HG02981 (cell line): ENCODE results near the gene VTI1A.

Experiments used
- ATAC-seq: cut with Tn5 transposase; IDR thresholded peaks from one replicate; pipeline ENCODE4 v1.9.1; 2021; ENCODE audit warnings: mild to moderate bottlenecking, moderate library complexity; ENCODE audit not compliant: unreplicated experiment

VTI1A gene

DNA sequence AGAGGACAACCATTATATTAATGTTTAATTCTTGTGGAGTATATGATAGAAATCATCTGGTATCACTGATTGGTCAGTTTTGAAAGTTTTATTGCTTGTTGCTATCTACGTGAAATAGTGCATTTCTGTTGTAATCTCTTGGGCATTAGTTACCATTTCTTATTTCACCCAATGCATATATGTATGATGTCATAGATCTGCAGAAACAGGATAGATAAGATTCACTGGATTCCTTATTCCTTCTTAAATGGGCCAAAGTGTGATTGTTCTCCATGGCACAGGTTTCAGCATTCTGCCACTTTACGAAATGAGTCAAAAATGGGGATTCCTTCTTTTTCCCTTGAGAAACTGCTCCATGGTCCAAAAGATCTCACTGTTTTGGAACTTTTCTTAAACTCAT is 56.6 kb downstream of the VTI1A start:
- ATAC-seq: no peak

DNA sequence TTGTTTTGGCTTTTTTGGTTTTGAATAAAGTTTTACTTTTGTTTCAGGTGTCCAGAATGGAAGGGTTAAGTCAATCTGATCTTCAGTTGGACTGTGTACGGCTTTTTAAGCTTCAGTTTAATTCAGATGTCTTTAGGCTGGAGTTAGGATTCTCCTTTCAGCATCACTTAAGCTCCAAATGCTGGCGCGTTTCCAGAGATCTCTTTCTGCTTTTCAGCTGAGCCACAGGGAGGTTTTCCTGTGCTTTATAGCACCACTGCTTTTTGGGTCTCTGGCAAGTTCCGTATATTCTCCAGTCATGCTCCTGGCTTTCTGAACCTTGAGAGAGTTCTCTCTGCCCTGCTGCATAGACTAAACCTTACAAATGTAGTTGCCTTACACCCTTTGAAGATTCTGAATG is 60.0 kb downstream of the VTI1A start:
- no peak for ATAC-seq

DNA sequence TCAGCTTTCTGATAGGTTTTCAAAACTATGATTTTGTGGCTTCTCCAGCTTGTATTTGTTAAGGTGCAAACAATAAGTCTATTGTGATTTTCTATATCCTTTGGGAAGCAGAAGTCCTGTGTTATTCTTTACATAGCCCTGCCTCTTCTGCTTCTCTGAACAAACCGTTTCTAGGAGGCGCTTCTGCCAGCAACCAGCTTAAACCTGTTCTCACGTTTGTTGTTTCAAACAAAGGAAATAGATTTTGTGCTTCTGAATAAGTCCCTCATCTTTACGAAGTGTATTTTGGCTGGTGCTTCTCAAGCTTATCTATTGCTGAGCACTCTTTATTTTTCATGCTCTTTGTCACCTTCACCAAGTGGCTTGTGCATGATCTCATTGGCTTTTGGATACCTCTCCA is 61.0 kb downstream of the VTI1A start:
- ATAC-seq: no peak

DNA sequence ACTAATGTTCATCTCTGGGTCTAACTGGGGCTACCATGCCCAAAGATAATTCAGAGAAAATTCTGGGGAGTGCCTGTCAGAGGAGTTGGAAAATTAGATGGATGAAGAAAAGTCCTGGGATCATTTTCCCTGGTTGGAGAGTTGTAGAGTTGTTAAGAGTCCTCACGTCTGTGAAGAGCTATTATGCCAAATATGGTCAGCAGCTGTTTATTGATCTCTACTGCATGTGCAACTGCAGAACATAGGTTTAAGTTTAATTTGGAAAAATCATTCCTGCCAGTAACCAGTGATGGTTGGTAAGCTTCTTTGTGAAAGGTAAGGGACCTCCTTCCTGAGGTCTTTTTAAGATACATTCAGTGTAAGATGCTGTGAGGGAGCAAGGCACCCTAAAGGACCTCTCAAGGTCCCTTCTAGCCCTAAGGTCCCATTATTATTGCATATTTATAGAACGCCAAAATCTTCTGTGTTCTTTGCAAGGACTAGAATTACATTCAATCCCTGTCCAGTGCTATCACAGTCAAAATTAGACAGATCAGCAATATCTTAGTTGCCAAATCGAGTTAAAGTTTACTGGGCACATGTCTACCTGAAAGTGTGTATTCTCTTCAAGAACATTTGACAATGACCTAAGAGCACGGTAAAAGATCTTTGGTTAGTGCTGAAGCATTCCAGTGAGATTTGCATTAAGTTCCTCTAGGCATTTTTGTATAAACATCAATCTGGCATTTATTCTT is 62.7 kb downstream of the VTI1A start:
- no peak for ATAC-seq

DNA sequence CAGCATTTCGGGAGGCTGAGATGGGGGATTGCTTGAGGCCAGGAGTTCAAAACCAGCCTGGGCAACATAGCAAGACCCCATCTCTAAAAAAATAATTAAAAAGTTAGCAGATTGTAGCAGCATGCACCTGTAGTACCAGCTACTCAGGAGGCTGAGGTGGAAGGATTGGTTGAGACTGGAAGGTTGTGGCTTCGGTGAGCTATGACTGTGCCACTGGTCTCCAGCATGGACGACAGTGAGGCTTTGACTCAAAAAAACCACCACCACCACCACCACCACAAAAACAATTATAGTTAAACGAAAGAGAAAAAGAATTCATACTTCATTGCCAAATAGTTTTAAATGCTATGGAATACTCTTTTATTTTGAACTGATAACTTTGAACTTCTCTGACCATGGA is 63.4 kb downstream of the VTI1A start:
- peak; percentile 50 for ATAC-seq

DNA sequence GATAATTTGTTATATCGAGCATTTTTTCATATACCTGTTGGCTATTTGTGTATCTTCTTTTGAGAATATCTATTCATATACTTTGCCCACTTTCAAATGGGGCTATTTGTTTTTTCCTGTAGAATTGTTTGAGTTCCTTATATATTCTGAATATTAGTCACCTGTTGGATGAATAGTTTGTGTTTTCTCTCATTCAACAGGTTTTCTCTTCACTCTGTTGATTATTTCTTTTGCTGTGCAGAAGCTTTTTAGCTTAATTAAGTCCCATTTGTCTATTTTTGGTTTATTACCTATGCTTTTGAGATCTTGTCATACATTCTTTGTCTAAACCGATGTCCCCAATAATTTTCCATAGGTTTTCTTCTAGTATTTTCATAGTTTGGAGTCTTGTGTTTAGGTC is 65.3 kb downstream of the VTI1A start:
- ATAC-seq: no peak

DNA sequence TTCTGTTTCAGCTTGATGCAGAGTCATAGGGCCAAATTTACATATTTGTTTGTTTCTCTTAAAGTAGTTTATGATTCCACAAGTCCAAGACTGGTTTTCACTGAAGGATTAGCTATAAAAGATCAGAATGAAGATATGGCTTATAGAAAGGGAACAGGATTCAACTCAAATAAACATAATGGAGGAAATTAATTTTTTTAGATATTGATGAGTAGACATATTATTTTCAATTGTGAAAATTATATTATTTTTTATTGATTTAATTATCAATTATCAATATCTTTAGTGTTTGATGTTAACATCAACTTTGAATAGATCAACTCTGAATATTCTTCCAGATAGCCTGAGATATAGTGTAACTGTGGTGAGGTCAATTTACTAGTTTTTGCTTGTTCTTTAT is 68.1 kb downstream of the VTI1A start:
- no peak for ATAC-seq

DNA sequence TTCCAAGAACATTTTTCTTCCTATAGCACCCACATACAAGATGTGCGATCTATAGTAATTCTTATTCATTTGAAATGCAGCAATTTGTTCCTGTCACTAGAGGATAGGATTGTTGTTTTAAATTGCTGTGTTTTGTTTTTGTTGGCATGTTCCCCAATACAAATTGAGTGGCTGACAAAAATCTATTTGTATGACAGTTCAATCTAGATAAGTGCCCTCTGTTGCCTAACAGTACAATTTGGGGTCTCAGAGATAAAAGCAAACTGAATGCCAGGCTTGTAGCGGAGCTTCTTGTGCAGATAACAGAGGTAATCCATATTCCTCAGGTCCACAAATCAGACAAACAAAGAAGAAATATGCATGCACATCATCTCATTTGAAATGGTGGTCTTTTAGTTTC is 68.8 kb downstream of the VTI1A start:
- no peak for ATAC-seq

DNA sequence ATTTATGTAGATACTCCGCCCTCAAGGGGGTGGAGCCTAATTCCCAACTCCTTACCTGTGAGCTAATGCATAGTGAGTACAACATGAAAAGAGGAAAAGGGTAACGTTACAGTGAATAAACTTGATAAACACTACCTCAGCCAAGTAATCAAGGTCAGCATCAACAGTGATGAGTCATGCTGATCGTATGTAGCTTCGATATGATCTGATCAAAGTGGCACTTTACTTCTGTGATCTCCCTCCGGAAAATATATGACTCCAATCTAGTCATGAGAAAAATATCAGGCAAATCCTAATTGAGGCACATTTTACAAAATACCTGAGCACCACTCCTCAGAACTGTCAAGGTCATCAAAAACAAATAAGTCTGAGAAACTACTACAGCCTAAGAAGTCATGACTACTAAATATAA is 70.4 kb downstream of the VTI1A start:
- no peak for ATAC-seq

DNA sequence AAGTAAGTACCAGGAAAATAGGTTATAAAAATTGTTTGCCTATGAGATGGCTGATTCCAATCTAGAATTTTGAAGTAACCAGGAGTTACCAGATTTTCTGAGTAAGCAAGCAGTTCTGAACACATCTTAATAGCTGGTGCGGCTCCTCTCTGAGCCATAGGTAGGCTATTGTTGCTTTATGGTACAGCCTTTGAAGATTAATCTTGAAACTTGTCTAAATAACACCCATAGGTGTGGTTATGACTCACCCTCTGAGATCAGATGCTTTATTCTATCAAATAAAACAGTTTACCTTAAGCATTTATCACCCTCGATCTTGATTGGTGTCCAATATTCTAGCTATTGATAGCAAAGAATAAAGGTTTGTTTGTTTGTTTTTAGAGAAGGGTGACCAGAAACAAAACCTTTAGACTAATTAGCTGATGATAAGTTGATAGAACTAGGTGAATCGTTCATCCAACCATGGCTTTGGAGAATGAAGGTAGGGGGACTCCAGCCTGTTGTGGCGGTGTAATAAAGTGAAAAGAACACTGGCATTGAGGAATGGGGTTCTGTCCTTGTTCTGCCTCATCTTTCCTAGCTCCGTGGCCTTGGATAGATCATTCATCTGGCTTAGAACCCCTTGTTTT is 72.2 kb downstream of the VTI1A start:
- peak; percentile 93 for ATAC-seq

DNA sequence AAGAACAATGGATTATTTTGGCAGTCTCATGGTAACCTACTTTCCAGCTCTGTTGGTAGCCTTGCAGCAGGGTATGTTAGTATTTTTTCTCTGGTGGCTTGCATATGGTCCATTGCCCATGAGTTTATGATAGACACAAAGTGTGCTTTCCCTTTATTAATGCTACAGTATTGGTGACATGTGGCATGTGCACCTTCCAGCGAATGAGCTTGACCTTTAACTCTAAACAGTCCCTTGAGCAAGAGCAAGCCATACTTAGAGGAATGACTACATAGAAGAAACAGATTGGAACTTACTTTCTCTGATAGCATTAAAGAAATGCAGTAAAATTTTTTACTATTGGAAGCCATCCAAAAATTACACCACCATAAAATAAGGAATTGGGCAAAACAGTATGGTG is 73.9 kb downstream of the VTI1A start:
- ATAC-seq: no peak

DNA sequence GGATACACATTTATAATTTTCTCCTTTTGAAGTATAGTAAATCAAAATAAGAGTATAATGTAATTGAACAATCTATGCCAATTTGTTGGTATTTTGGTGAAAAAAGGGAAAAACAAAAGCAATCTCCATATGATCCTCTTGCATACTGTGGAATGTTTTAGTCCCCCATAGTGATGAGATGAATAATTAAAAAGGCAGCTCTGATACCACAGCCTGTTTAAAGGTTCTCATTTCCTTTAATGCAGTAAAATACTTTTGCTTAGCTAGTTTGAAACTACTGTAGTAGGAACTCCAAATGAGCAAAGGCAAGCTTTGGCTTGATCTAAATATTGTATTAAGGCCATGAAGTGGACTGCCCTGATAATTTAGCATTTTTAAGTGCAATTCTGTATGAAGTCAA is 77.6 kb downstream of the VTI1A start:
- ATAC-seq: no peak

DNA sequence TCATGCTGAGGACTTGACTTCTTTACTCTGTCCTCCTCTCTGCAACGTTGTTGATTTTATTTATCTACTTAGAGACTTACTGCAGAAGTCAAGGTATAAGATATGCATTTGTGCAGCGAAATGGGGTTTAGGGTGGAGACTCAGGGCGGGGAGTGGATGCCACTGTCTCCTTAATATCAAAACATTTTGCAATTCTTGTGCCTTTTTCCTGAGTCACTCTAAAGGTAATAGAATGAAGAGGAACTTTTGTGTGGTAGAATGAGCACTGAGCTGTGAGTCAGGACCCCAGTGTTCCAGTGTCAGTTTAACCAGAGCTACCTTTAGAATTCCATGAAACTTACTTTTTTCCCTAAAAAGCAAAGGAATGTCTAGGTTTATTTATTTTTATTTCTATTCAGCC is 78.2 kb downstream of the VTI1A start:
- ATAC-seq: no peak

DNA sequence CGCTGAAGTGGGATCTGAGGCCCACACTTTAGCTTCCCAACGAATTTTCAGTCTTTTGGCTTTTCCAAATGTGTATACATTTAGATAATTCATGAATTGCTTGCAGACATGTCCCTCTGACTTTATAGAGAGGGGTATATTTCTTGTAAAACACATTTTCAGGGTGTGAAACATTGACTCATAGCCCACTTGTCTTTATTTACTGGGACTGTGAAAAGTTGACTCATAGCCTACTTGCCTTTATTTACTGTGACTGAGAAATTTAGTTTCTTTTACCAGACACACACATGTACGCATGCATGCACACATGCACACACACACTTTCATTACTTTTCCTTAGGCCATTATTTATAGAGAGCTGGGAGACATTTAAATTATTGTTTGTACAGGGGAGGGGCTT is 79.1 kb downstream of the VTI1A start:
- ATAC-seq: peak; percentile 95

DNA sequence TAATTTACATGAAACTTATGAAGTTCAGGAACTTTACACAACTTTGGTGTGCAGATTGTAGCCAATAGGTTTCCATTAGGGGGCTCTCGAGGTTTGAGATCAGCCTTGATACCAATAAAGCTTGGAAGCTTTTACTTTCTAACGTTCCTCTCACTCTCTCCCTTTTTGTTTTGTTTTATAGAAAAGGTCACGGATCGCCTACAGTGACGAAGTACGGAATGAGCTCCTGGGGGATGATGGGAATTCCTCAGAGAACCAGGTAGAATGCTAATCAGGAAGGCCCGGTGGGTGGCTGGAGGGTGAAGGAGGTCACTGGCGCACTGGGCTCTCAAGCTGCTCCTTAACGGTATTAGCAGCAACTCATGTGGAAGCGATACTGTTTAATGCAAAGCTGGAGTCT is 79.9 kb downstream of the VTI1A start:
- no peak for ATAC-seq

DNA sequence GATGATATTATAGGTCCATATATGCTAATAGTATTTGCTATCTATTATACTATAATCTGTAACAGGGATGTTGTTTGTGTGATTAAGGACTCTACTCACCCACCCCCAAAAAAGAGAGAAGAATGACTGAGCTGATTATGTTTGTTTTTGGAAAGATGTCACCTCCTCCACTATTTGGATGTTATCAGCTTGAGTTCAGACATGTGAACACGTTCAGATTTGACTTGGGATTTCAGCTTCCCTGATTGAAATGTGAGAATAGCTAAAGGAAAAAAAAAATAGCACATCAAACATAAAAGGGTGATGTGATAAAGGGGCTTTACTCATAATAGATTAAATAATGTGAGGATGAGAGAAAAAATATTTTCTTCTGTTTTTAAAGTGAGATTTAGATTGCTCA is 81.2 kb downstream of the VTI1A start:
- ATAC-seq: no peak

DNA sequence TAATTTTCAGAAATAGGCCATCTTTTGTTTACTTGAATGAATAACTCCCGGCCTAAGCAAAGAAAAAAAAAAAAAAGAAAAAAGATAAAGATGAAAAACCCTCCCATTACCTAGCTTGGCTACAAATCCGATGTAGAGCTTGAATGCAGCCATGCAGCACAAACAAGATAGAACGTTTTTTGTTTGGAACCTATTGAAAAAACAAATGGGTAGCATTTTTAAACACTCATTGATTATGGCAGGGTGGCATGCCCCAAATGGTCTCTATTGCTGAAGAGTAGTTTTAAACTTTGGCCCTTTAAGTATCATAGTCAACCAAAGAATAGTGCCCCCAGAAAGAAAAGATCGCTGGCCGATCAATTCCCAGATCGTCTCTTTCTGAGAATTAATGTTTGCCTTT is 84.4 kb downstream of the VTI1A start:
- no peak for ATAC-seq

DNA sequence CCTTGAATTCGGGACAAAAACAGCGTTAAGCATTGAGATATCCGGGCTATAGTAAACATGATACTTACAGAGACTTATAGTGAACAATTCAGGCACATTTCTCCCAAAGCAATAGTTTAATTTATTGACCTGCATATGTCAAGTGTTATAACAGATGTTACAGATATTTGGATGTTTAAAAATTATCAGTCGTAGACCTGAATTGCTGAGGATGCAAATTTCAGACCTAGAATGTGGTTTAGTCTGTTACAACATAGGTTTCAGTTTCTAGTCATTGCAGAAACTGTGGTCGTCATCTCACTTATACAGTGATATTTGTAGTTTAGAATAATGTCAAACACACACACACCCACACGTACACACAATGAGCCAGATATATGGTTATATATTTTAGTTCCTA is 85.2 kb downstream of the VTI1A start:
- peak; percentile 99 for ATAC-seq

DNA sequence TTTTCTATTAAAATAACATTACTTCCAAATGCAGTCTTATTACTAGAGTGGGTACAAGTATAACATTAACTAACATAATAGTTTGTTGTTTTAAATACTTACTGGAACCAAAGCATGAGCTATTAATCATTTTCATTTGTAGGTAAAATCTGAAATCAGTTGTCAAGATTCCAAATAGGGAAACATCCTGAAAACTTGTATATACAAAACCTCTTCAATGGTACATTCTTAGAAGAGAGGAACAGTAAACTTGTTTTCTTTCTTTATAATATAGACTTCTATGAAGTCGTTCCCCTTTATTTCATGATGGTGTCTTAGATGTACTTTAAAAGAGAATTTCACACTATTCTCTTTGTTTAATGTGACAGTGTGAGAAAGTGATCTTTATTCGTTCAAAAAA is 85.9 kb downstream of the VTI1A start:
- ATAC-seq: no peak

DNA sequence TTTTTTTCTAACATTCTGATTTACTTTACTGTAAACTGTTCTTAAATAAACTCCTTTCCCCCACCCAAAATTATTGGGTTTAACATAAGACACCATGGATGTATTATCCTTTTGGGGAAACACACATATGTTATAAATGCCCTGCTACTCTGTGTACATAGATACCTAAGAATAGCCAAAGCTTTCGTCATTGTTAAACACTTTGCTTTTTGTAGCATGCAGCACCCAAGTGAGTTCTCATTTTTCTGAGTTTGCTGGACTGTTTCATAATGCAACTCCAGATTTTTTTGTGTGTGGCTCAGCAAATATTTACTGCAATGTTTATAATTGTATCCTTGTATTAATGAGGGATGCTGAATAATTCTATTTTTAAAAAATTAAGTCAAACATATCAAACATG is 86.9 kb downstream of the VTI1A start:
- ATAC-seq: no peak

DNA sequence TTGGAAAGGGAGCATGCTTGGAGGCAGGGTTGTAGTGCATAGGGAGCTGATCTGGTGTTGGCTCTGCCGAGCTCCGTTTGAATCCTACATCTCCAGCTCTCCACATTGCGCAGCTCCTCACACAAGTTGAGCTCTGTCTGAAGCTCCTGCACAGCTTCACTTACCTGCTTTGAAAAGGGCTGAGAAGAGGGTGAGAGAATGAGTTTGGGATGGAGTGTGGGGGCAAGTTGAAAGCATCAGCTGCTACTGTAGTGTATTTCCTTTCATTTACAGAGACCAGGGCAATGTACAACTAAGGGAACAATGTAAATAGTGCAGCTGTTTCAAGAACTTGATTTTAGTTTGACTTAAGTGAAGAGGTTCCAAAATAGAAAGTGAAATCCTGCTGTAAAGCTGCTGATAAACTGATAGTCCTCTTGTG is 88.5 kb downstream of the VTI1A start:
- peak; percentile 32 for ATAC-seq

DNA sequence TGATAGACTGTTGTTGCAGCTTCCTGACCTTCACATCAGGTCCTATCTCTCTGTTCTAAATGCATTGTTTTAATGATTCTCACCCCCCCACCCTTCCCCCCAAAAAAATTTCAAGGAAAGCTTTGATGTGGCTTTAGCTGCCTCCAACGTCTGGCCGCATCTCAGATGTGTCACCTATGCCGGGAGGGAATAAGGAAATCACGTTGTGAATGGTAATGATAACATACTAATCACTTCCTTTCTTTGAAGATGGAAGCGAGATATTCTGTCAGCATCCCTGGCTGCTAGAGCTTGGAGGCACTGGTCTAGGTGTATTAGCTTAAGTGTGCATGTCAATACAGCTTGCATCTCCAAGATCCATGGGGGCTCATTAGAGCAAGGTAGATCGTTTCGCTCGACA is 89.6 kb downstream of the VTI1A start:
- ATAC-seq: no peak

DNA sequence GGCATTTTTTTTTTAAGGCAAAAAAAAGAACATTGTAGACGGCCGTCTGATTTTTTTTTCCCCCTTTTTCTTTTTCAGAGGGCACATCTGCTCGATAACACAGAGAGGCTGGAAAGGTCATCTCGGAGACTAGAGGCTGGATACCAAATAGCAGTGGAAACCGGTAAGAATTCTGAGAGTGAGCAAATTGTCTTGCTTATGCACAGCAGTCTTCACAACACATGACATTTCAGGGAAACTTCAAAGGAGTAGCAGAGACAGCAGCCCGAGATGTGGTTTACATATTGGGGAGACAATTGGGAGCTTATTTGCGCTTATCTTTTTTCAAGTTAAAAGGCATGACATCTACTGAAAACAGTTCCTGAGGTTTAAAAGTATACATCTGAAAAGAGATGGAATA is 91.2 kb downstream of the VTI1A start:
- no peak for ATAC-seq
